H9 (cell line): Measurements from ENCODE around the gene SCOC. TPM values are rescaled to one million over a fixed set of nuclear protein-coding genes. Genes with fewer than 3 reads are reported as not detected.
A peak's percentile ranks its signal among the peaks of the same experiment; 100 is the strongest.

Experiments
- DNase-seq: peaks from one replicate; pipeline ENCODE4 v3.0.0-alpha.2; 2017
- H2AFZ ChIP-seq: one replicate; pipeline ENCODE4 v1.6.1; 2013; ENCODE audit warnings: mild to moderate bottlenecking, low read length, control low read depth, moderate library complexity
- H2AK5ac ChIP-seq: 2 replicates; pipeline ENCODE4 v1.6.1; 2013; ENCODE audit warnings: low read length, control low read depth, mixed read lengths; ENCODE audit not compliant: insufficient read length
- H2BK120ac ChIP-seq: one replicate; pipeline ENCODE4 v1.6.1; 2013; ENCODE audit warnings: low read depth, mild to moderate bottlenecking, low read length, control low read depth, inconsistent platforms; ENCODE audit not compliant: poor library complexity, severe bottlenecking
- H2BK12ac ChIP-seq: 2 replicates; pipeline ENCODE4 v1.6.1; 2013; ENCODE audit warnings: low read length, control low read depth, mixed read lengths, low read depth; ENCODE audit not compliant: insufficient read length
- H2BK15ac ChIP-seq: 2 replicates; pipeline ENCODE4 v1.6.1; 2013; ENCODE audit warnings: low read depth, low read length, control low read depth
- H2BK20ac ChIP-seq: one replicate; pipeline ENCODE4 v1.6.1; 2013; ENCODE audit warnings: low read depth, mild to moderate bottlenecking, low read length, control low read depth, inconsistent platforms; ENCODE audit not compliant: poor library complexity, severe bottlenecking
- H2BK5ac ChIP-seq: 2 replicates; pipeline ENCODE4 v1.6.1; 2013; ENCODE audit warnings: low read length, control low read depth, mixed read lengths; ENCODE audit not compliant: insufficient read length
- H3K14ac ChIP-seq: 2 replicates; pipeline ENCODE4 v1.6.1; 2013; ENCODE audit warnings: low read length, control low read depth; ENCODE audit not compliant: insufficient read depth
- H3K18ac ChIP-seq: 2 replicates; pipeline ENCODE4 v1.6.1; 2013; ENCODE audit warnings: low read depth, mild to moderate bottlenecking, mixed read lengths, low read length, control low read depth; ENCODE audit not compliant: insufficient read length
- H3K23ac ChIP-seq: 2 replicates; pipeline ENCODE4 v1.6.1; 2013; ENCODE audit warnings: low read length, control low read depth, mixed read lengths, low read depth; ENCODE audit not compliant: insufficient read length
- H3K23me2 ChIP-seq: 2 replicates; pipeline ENCODE4 v1.6.1; 2013; ENCODE audit warnings: low read depth, mild to moderate bottlenecking, mixed read lengths, low read length, control low read depth; ENCODE audit not compliant: insufficient read length, poor library complexity, severe bottlenecking
- H3K27ac ChIP-seq: 2 replicates; pipeline ENCODE4 v1.5.1; 2013; ENCODE audit warnings: low read length, control low read depth, mixed read lengths, low read depth; ENCODE audit not compliant: insufficient read length
- H3K27me3 ChIP-seq: 2 replicates; pipeline ENCODE4 v1.6.1; 2013; ENCODE audit warnings: low read length, control low read depth, inconsistent platforms; ENCODE audit not compliant: insufficient read depth
- H3K4ac ChIP-seq: 2 replicates; pipeline ENCODE4 v1.6.1; 2013; ENCODE audit warnings: low read depth, mild to moderate bottlenecking, control low read depth, inconsistent platforms, low read length, moderate library complexity
- H3K4me1 ChIP-seq: 2 replicates; pipeline ENCODE4 v1.6.1; 2013; ENCODE audit warnings: low read length, control low read depth, inconsistent platforms; ENCODE audit not compliant: insufficient read depth
- H3K4me2 ChIP-seq: 2 replicates; pipeline ENCODE4 v1.6.1; 2013; ENCODE audit warnings: low read length, control low read depth, mixed read lengths; ENCODE audit not compliant: insufficient read length, insufficient read depth
- H3K56ac ChIP-seq: 2 replicates; pipeline ENCODE4 v1.6.1; 2013; ENCODE audit warnings: low read depth, mild to moderate bottlenecking, mixed read lengths, low read length, control low read depth; ENCODE audit not compliant: insufficient read length
- H3K79me1 ChIP-seq: 2 replicates; pipeline ENCODE4 v1.6.1; 2013; ENCODE audit warnings: low read depth, mild to moderate bottlenecking, moderate library complexity, low read length, control low read depth, inconsistent platforms; ENCODE audit not compliant: insufficient read depth, poor library complexity, severe bottlenecking
- H3K79me2 ChIP-seq: 2 replicates; pipeline ENCODE4 v1.6.1; 2013; ENCODE audit warnings: low read length, control low read depth, inconsistent platforms; ENCODE audit not compliant: insufficient read depth
- H3K9ac ChIP-seq: 2 replicates; pipeline ENCODE4 v1.6.1; 2013; ENCODE audit warnings: low read length, control low read depth, mixed read lengths; ENCODE audit not compliant: insufficient read length; ENCODE audit errors: extremely low read depth
- H3K9me3 ChIP-seq: one replicate; pipeline ENCODE4 v1.6.1; 2013; ENCODE audit warnings: low read depth, low read length, inconsistent platforms; ENCODE audit not compliant: control insufficient read depth
- H3T11ph ChIP-seq: one replicate; pipeline ENCODE4 v1.6.1; 2013; ENCODE audit warnings: mild to moderate bottlenecking, low read length, control low read depth, inconsistent platforms
- H4K20me1 ChIP-seq: one replicate; pipeline ENCODE4 v1.6.1; 2013; ENCODE audit not compliant: control insufficient read depth, insufficient read length, insufficient read depth
- H4K5ac ChIP-seq: 2 replicates; pipeline ENCODE4 v1.6.1; 2013; ENCODE audit warnings: low read depth, mild to moderate bottlenecking, mixed read lengths, low read length, control low read depth; ENCODE audit not compliant: insufficient read length
- H4K8ac ChIP-seq: replicated peaks from 2 replicates; pipeline ENCODE4 v1.6.1; 2013; ENCODE audit warnings: low read length, control low read depth, mixed read lengths, low read depth; ENCODE audit not compliant: insufficient read length
- H4K91ac ChIP-seq: 2 replicates; pipeline ENCODE4 v1.6.1; 2013; ENCODE audit warnings: low read depth, mild to moderate bottlenecking, moderate library complexity, mixed read lengths, low read length, control low read depth; ENCODE audit not compliant: insufficient read length
- H3K27ac Mint-ChIP-seq, 3 experiments: 2 replicates in 2 of 3; 3 replicates in 1 of 3; pipeline ENCODE4 v1.8.0; 2020 to 2021; ENCODE audit warnings: mixed read lengths in 3 of 3, mild to moderate bottlenecking in 1 of 3, moderate library complexity in 1 of 3
- H3K27me3 Mint-ChIP-seq: 2 replicates; pipeline ENCODE4 v1.8.0; 2021; ENCODE audit warnings: low read depth, mild to moderate bottlenecking, moderate library complexity, mixed read lengths
- H3K36me3 Mint-ChIP-seq, 3 experiments: 2 replicates in 2 of 3; 3 replicates in 1 of 3; pipeline ENCODE4 v1.8.0; 2020 to 2021; ENCODE audit warnings: low read depth in 3 of 3, mixed read lengths in 3 of 3; ENCODE audit not compliant: insufficient read depth in 1 of 3
- H3K4me1 Mint-ChIP-seq, 2 experiments: 2 replicates each; pipeline ENCODE4 v1.8.0; 2020; ENCODE audit warnings: mixed read lengths in 2 of 2
- H3K4me3 Mint-ChIP-seq, 2 experiments: 2 replicates in 1 of 2; 3 replicates in 1 of 2; pipeline ENCODE4 v1.8.0; 2020 to 2021; ENCODE audit warnings: mild to moderate bottlenecking in 2 of 2, mixed read lengths in 2 of 2, moderate library complexity in 1 of 2
- H3K9me3 Mint-ChIP-seq, 2 experiments: 2 replicates in 1 of 2; 3 replicates in 1 of 2; pipeline ENCODE4 v1.8.0; 2020; ENCODE audit warnings: mild to moderate bottlenecking in 2 of 2, mixed read lengths in 2 of 2, moderate library complexity in 1 of 2
- CTCF ChIP-seq: fragments of 200-600 bp; sonication (generic); conservative IDR thresholded peaks from 3 replicates; pipeline ENCODE4 v1.8.0; 2021; ENCODE audit warnings: antibody characterized with exemption, mild to moderate bottlenecking
- WGBS: extraction: QIAGEN DNeasy Blood & Tissue Kit; methylation state at CpG from one replicate; pipeline ENCODE4 v1.1.7; 2013; ENCODE audit warnings: missing lambda C conversion rate, low lambda C conversion rate, mixed read lengths; ENCODE audit not compliant: insufficient read length; ENCODE audit errors: extremely low coverage; 5-methylcytosine and 5-hydroxymethylcytosine counted together
- total RNA-seq: library from RNA; stranded (reverse); gene quantifications from 2 replicates; pipeline ENCODE4 v1.2.1, GENCODE V29; 2021

SCOC gene
- total RNA-seq, 1 experiment from 2014 or later = 29.4 TPM

- Histone ChIP-seq H3K4ac (no peak within 1 kb of the TSS), H3K9me3 (no peaks in the 10 kb centered on the region), H2BK5ac (no peak within 1 kb of the TSS), H4K5ac (no peak within 1 kb of the TSS), H3K23me2 (peaks cover 7% of the 10 kb centered on the region), H3K9ac (peak within 1 kb of the TSS; percentile 1), H4K8ac (no peak within 1 kb of the TSS), H2AK5ac (no peak within 1 kb of the TSS), H2BK12ac (no peak within 1 kb of the TSS), H4K20me1 (no peaks in the 10 kb centered on the region), H4K91ac (no peak within 1 kb of the TSS), H3K56ac (no peak within 1 kb of the TSS), H2BK15ac (no peak within 1 kb of the TSS), H3K4me2 (peak within 1 kb of the TSS; percentile 48), H2BK120ac (no peak within 1 kb of the TSS), H3K4me1 (no peaks in the 10 kb centered on the region), H3K27me3 (no peaks in the 10 kb centered on the region), H3K79me2 (no peaks in the 10 kb centered on the region), H3K18ac (peak within 1 kb of the TSS; percentile 32), H3K27ac (no peak within 1 kb of the TSS), H3T11ph (no peak within 1 kb of the TSS), H3K23ac (no peak within 1 kb of the TSS), H2AFZ (no peak within 1 kb of the TSS), H3K14ac (peak within 1 kb of the TSS; percentile 66; the same call in 1 of the 2 replicates), H2BK20ac (no peak within 1 kb of the TSS), H3K79me1 (no peaks in the 10 kb centered on the region)
- WGBS = no CpG with 5 or more reads among the region's 73 CpGs
- peak; percentile 77 for TF ChIP-seq CTCF
- H3K27me3 Mint-ChIP-seq = peaks cover 24% of the 10 kb centered on the region
- DNase-seq = peak; percentile 93
- H3K4me3 Mint-ChIP-seq = peak within 1 kb of the TSS; percentile 76 to 88
- H3K9me3 Mint-ChIP-seq = no peaks in the 10 kb centered on the region
- H3K36me3 Mint-ChIP-seq = no peaks in the 10 kb centered on the region
- peaks cover 12 to 20% of the 10 kb centered on the region in 2 experiments for H3K4me1 Mint-ChIP-seq
- peak within 1 kb of the TSS in 1 of 3 experiments; percentile 76; a peak in 1 of 7 replicates for H3K27ac Mint-ChIP-seq
Measured at GRCh38 chr4:140427106-140427918, 53.9 kb downstream of the SCOC start, which contains the start of gene CLGN. TSS of gene CLGN (minus strand) at chr4:140427648. CDS start at chr4:140413078, 14,570 bp downstream.
